Liver (tissue), 3 donors: ENCODE measurements around the gene EML2.

Experiments
- ATF3 ChIP-seq: IDR thresholded peaks from 2 replicates; pipeline ENCODE4 v1.6.1; 2016; ENCODE audit warnings: antibody characterized with exemption
- CTCF ChIP-seq: fragments of 150-350 bp; IDR thresholded peaks from 2 replicates; pipeline ENCODE4 v1.5.1; 2017; ENCODE audit warnings: improper control_type of control experiment, low read depth, low read length; ENCODE audit not compliant: missing input control
- FOXA1 ChIP-seq: IDR thresholded peaks from 2 replicates; pipeline ENCODE4 v1.6.1; 2016; ENCODE audit warnings: antibody characterized with exemption
- NR2F2 ChIP-seq: IDR thresholded peaks from 2 replicates; pipeline ENCODE4 v1.6.1; 2016; ENCODE audit warnings: antibody characterized with exemption
- RXRA ChIP-seq, 2 donors: IDR thresholded peaks; 2 replicates each; pipeline ENCODE4 v1.6.1; 2017 to 2018; ENCODE audit warnings: antibody characterized with exemption in 2 of 2, mild to moderate bottlenecking in 1 of 2
- YY1 ChIP-seq: IDR thresholded peaks from 2 replicates; pipeline ENCODE4 v1.6.1; 2016; ENCODE audit warnings: antibody characterized with exemption, mild to moderate bottlenecking
- donor health status: healthy.
- donor health status: healthy.

- no peak for TF ChIP-seq YY1
- peak; percentile 97 for TF ChIP-seq CTCF
- no peak for TF ChIP-seq ATF3
- no peak for TF ChIP-seq FOXA1
- no peak for TF ChIP-seq RXRA (IDR thresholded peaks at IDR 0.05)
- no peak for TF ChIP-seq NR2F2
Observed at GRCh38 chr19:45643024-45643926, 4.1 kb upstream of the EML2 start.
